GOT3 (cell line): Measurements from ENCODE around the gene TNP2.

Experiments used
- DNase-seq: peaks from one replicate; lab custom pipeline; 2025; ENCODE audit warnings: mixed read lengths; lab: John Stamatoyannopoulos, UW

The TNP2 gene

DNA sequence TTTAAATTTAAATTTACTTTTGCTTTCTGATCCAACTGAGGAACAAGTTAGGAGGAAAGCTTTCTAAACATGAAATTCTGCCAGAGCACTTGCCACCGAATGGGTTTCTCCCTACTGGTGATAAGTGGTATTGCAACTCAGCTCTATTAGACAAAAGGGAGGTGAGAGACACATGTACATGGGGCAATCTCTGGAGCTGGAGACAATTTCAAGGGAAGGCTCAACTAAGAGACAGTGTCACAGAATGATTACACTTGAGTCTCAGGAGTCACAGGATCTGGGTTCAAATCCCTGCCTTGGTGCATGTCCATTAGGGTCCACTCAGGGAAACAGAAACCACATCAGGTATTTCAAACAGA lies 50.5 kb downstream of the TNP2 start:
- DNase-seq = no peak
